Measurements from ENCODE around the gene MGAT3. TPM values are rescaled to one million over a fixed set of nuclear protein-coding genes. Genes with fewer than 3 reads are reported as not detected.

MGAT3 gene
- total and polyA plus RNA-seq, 2 of the 8 experiments (the other 6 are each of a cell fraction or from before 2014, with no cell fraction given), result 4.3 to 9.2 TPM

- TF ChIP-seq NANOG (IDR thresholded peaks at IDR 0.05; ENCODE audit: insufficient read depth, low read depth, low read length, poor library complexity, severe bottlenecking) (no peak), TEAD4 (IDR thresholded peaks at IDR 0.05; ENCODE audit: low read depth, low read length) (no peak)
Observed at GRCh38 chr22:39494471-39495120, 37.8 kb downstream of the MGAT3 start (continued).

All from H1 (cell line).